Lung microvascular endothelial cell (primary cell): ENCODE measurements around the gene AKAP9. TPM values are rescaled to one million over a fixed set of nuclear protein-coding genes. Genes with fewer than 3 reads are reported as not detected.
"Not testable (repeated sequence)": the region's sequence is repeated elsewhere in the genome, so short reads cannot be mapped to it uniquely, and the experiment has no call there.

Experiments used
- DNase-seq, 2 donors: peaks; one replicate each; pipeline versions ENCODE4 v3.0.0 to v3.0.0-alpha.2; 2010; ENCODE audit warnings: low read depth in 2 of 2
- total RNA-seq: library from RNA; depleted of rRNA; stranded (reverse); fragments of >200 nt; gene quantifications from 2 replicates; pipeline ENCODE4 v1.2.1, GENCODE V29; 2014

Gene AKAP9
- total RNA-seq, 1 donor from 2014 or later: 36.1 TPM

- DNase-seq: peak; percentile 72 to 82
Observed at GRCh38 chr7:92133737-92134270, 193.1 kb downstream of the AKAP9 start.

GRCh38 chr7:92134271-92135051 is 193.8 kb downstream of the AKAP9 start, which contains the start of gene CYP51A1:
TSS of gene CYP51A1 (minus strand) at chr7:92134477. CDS start at chr7:92134364, 113 bp downstream.
- DNase-seq: peak; percentile 92 to 95

GRCh38 chr7:92135052-92135889 is 194.6 kb downstream of the AKAP9 start:
- DNase-seq: no peak

GRCh38 chr7:92137557-92137956 is 196.9 kb downstream of the AKAP9 start:
- DNase-seq: no peak

GRCh38 chr7:92141161-92141560 is 200.5 kb downstream of the AKAP9 start:
- no peak for DNase-seq

- not testable (repeated sequence) for DNase-seq
Observed at GRCh38 chr7:92142791-92143190, 202.1 kb downstream of the AKAP9 start.

- DNase-seq: not testable (repeated sequence)
Observed at GRCh38 chr7:92143192-92143880, 202.7 kb downstream of the AKAP9 start.

GRCh38 chr7:92149736-92150239 is 209.1 kb downstream of the AKAP9 start:
- no peak for DNase-seq

GRCh38 chr7:92150450-92151017 is 209.9 kb downstream of the AKAP9 start:
- DNase-seq: no peak

- DNase-seq: no peak
Observed at GRCh38 chr7:92155108-92155739, 214.6 kb downstream of the AKAP9 start.

GRCh38 chr7:92156990-92157389 is 216.3 kb downstream of the AKAP9 start:
- DNase-seq: no peak

- no peak for DNase-seq
Observed at GRCh38 chr7:92158660-92159575, 218.3 kb downstream of the AKAP9 start.

Other genes with a start within 250 kb of the AKAP9 start
- 4.6 and 6.2 TPM in 2 replicates for gene MTERF1, start 60.2 kb upstream of the AKAP9 start, total RNA-seq
- 93.7 and 141 TPM in 2 replicates for gene CYP51A1, start 193.6 kb downstream of the AKAP9 start, total RNA-seq
- under 0.01 TPM in 2 replicates for gene LRRD1, start 238.3 kb downstream of the AKAP9 start, total RNA-seq